ENCODE results near the gene TPST2. TPM values are rescaled to one million over a fixed set of nuclear protein-coding genes. Genes with fewer than 3 reads are reported as not detected.

TPST2 gene
- total RNA-seq, 1 donor from 2014 or later, result 49.1 TPM

DNA sequence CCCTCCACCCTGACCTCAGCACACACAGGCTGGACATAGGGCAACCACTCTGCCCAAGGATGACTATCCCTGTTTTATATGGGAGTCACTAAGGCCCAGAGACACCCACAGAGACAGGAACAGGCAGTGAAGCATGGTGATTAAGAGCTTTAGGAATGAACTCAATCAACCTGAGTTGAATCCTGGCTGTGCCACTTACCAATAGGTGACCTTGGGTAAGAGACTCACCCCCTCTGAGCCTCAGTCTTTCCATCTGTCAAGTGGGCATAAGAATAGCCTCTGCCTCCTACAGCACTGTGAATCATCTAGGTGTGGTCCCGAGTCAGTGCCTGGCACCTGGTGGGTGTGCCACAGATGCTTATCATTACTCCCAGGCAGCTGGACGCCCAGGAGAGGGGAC lies 21.1 kb upstream of the TPST2 start:
- no peak for DNase-seq (ENCODE audit: low spot score)

GRCh38 chr22:26610072-26610958 lies 20.4 kb upstream of the TPST2 start:
- no peak for DNase-seq (ENCODE audit: low spot score)

- DNase-seq (ENCODE audit: low spot score), result no peak
Measured at GRCh38 chr22:26609287-26609686, 19.4 kb upstream of the TPST2 start.

DNA sequence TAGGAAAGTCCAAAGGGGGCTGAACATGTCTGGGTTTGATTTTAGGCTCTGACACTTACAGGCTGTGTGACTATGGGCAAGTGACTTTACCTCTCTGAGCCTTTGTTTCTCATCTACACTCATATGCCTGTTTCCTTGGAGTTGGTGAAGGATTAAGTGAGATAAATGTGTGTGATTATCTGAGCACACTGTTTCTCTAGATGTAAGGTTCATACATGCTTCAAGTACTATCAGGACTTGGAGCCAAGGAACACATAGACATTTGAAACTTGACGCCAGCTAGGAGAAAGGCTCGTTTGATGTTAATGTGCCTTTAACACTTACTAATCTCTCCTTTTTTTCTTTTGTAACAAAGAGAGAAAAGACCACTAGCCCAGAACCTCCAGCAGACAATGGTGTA lies 18.2 kb upstream of the TPST2 start:
- DNase-seq (ENCODE audit: low spot score), result no peak

DNA sequence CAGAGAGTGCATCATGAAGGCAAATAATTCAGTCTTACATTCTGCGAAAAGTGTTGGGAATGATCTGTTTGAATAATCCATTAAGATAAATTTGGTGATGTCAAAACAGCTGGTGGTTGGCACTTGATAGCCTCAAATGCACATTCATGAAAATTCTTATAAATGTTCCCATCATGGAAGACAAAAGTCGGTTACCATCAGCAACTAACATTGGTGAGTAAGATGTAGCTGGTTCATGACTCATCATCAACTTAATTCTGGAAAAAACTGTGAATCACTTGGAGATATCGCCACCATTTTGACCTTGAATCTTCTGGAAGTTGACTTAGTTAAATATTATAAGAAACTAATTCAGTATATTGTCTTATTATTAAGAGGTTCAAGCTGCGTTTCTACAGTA lies 16.7 kb upstream of the TPST2 start:
- no peak for DNase-seq (ENCODE audit: low spot score)

DNA sequence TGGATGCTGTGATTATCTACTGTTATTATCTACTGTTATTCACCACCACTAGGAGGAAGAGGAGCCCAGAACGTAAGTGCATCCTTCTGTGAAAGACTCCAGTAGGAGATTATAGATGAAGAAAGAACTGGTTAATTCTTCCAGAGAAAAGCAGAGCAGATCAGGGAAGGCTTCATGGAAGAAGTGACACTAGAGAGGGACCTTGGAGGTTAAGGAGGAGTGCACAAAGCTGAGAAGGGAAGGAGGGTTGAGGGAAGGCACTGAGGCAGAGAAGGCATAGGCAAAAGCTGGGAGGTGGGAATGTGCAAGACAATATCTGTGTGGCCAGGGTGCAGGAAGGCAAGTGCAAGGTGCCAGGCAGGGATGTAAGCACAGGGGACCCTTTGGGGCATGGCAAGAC lies 14.4 kb upstream of the TPST2 start:
- no peak for DNase-seq (ENCODE audit: low spot score)

- no peak for DNase-seq (ENCODE audit: low spot score)
Measured at GRCh38 chr22:26602127-26602526, 12.2 kb upstream of the TPST2 start.

GRCh38 chr22:26601726-26602125 lies 11.8 kb upstream of the TPST2 start:
- no peak for DNase-seq (ENCODE audit: low spot score)

GRCh38 chr22:26599505-26599904 lies 9.6 kb upstream of the TPST2 start:
- no peak for DNase-seq (ENCODE audit: low spot score)

GRCh38 chr22:26597480-26597879 lies 7.5 kb upstream of the TPST2 start:
- DNase-seq (ENCODE audit: low spot score), result no peak

DNA sequence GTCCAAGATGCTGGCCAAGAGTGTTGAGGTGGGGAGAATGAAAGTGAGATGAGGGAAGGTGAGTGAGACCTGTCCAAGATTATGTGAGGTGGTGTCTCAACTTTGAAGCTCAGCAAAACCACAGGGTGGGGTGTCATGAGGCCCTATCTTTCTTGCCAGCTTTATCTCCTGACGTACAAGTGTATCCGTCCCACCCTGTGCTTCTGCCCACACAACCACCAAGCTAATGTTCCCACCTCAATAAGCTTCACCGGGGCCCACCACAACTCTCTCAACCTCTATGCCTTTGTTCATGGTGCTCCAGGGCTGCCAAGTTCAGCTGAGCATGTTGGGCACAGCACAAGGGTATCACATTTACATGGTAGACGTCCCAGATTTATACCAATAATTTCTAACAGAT lies 7.1 kb upstream of the TPST2 start:
- no peak for DNase-seq (ENCODE audit: low spot score)

- DNase-seq (ENCODE audit: low spot score), result no peak
Measured at GRCh38 chr22:26593763-26594162, 3.8 kb upstream of the TPST2 start.

GRCh38 chr22:26592421-26592891 lies 2.5 kb upstream of the TPST2 start:
- DNase-seq (ENCODE audit: low spot score), result peak; percentile 66

DNA sequence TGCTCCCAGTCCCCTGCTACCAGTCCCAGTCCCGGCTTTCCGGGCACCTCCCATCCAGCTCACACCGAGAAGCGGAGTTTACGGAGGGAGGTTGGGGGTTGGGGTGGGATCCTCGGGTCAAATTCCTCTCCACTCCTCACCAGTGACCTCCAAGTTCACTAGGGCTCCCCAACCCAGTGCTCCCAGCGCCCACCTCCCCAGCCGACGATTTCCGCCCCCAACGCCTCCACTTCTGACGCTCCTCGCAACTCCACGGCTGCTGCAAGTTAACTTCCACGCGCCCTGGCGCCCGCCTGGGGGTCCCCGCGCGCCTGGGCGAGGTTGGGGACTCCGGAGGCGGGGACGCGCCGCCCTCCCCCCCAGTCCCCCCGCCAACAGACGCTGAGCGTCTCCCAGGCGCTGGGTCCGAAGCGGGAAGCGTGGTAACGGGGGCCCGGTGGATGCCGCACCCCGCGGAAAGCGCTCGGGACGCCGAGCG lies 526 bp downstream of the TPST2 start:
- DNase-seq (ENCODE audit: low spot score), result peak; percentile 63

DNA sequence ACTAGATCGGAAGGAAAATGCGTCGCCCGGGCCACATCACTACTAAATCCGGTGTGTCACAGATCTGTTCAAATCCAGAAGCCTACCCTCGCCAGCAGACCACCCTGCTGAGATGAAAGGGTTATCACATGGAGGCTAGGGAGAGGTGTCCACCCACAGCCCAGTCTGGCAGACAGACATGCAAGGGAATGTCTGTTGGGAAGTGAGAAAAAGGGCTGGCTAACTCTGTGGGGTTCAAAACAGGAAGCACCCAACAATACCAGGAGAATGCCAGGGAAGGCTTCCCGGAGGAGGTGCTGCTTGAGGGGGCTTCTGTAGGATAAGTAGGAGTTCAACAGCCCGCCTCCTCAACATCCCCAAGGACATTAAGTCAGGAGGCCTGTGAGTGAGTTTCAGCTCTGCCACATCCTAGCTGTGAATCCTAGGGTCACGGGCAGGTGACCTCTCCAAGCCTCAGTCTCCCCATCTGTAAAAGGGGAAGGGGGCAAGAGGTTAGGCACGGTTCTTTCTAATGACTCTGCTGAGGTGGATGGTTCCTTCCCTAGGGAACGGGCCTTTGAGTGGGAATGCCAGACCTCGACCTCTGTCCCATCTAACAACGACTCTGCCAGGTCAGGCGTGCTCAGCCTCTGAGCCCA lies 1.1 kb downstream of the TPST2 start:
- DNase-seq (ENCODE audit: low spot score), result no peak

- DNase-seq (ENCODE audit: low spot score), result no peak
Measured at GRCh38 chr22:26587991-26588613, 1.8 kb downstream of the TPST2 start.

- no peak for DNase-seq (ENCODE audit: low spot score)
Measured at GRCh38 chr22:26586556-26587325, 3.2 kb downstream of the TPST2 start.

- DNase-seq (ENCODE audit: low spot score), result no peak
Measured at GRCh38 chr22:26585104-26585790, 4.7 kb downstream of the TPST2 start.

DNA sequence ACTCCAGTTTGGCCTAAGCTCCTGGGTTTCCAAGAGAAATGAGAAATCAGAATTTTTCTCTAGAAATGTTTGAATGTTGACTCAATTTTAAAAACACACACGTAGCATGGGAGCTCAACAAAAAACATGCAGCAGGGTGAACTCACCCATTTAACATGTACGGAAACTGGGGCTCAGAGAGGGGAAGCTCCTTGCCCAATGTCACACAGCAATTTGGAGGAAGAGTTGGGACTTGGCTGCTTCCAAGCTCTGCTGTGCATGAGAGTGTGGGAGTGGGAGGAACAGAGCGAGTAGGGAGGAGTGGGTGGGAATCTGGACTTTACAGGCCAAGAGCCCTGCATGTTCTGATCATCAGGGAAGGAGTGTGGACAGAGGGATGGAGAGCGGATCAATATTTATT lies 5.9 kb downstream of the TPST2 start:
- DNase-seq (ENCODE audit: low spot score), result no peak

GRCh38 chr22:26581633-26582168 lies 8.2 kb downstream of the TPST2 start:
- no peak for DNase-seq (ENCODE audit: low spot score)

- DNase-seq (ENCODE audit: low spot score), result no peak
Measured at GRCh38 chr22:26581026-26581425, 8.9 kb downstream of the TPST2 start.
